GM12878 (cell line): ENCODE data around the gene SSX2IP. TPM values are rescaled to one million over a fixed set of nuclear protein-coding genes. Genes with fewer than 3 reads are reported as not detected.

Source experiments
- ATAC-seq: fragments of 200-7000 bp; cut with Tn5 transposase; 3 replicates; pipeline ENCODE4 v1.9.1; 2020; ENCODE audit warnings: mild to moderate bottlenecking, moderate library complexity
- BruUV-seq: library from RNA; stranded (reverse); fragments of 400-500 nt; replicated peaks from 2 replicates; lab custom pipeline; 2021; lab: Mats Ljungman, UMichigan
- CTCF ChIA-PET: fragments of 300-600 bp; sonication (Branson Sonifier 250); formaldehyde crosslinking; extraction: SDS; loops from one replicate; lab custom pipeline; 2021; ENCODE audit warnings: inconsistent platforms; lab: Yijun Ruan, JAX
- POLR2A ChIA-PET: fragments of 350-600 bp; formaldehyde crosslinking; extraction: SDS; loops from one replicate; lab custom pipeline; 2021; ENCODE audit warnings: inconsistent platforms; lab: Charles Lee
- RAD21 ChIA-PET: fragments of 300-600 bp; sonication (Branson Sonifier 250); formaldehyde crosslinking; loops from one replicate; lab custom pipeline; 2023; ENCODE audit warnings: antibody characterized with exemption; ENCODE audit not compliant: unreplicated experiment; lab: Charles Lee
- SMC1A ChIA-PET: fragments of 300-600 bp; sonication (Branson Sonifier 250); formaldehyde crosslinking; loops from one replicate; lab custom pipeline; 2023; ENCODE audit not compliant: unreplicated experiment, uncharacterized antibody; lab: Charles Lee
- DNase-seq: peaks from one replicate; pipeline ENCODE4 v3.0.0-alpha.2; 2011; ENCODE audit warnings: low read depth, low spot score
- FAIRE-seq: peaks from 3 replicates; lab custom pipeline; 2011; peaks lifted over from hg19 to GRCh38; lab: Jason Lieb, UNC
- H2AFZ ChIP-seq: 2 replicates; pipeline ENCODE4 v1.6.0; 2011; ENCODE audit warnings: low read depth, low read length, control low read depth; ENCODE audit not compliant: control insufficient read depth
- H3K27ac ChIP-seq: 2 replicates; pipeline ENCODE4 v1.5.1; 2011; ENCODE audit warnings: control low read depth; ENCODE audit not compliant: control insufficient read depth, insufficient read depth
- H3K27me3 ChIP-seq, 2 experiments: replicated peaks in 1 of 2; 2 replicates each; pipeline versions ENCODE4 v1.6.0 to v1.6.1; 2011; ENCODE audit warnings: low read length in 1 of 2; ENCODE audit not compliant: control insufficient read depth in 2 of 2, insufficient read depth in 2 of 2
- H3K36me3 ChIP-seq, 2 experiments: 2 replicates each; pipeline ENCODE4 v1.5.1; 2011; ENCODE audit warnings: low read length in 1 of 2; ENCODE audit not compliant: control insufficient read depth in 2 of 2, insufficient read depth in 2 of 2
- H3K4me1 ChIP-seq: 2 replicates; pipeline ENCODE4 v1.6.1; 2011; ENCODE audit warnings: mild to moderate bottlenecking, low read length, moderate library complexity, mixed read lengths; ENCODE audit not compliant: control insufficient read depth, insufficient read depth
- H3K4me2 ChIP-seq: 2 replicates; pipeline ENCODE4 v1.6.0; 2011; ENCODE audit warnings: control low read depth; ENCODE audit not compliant: control insufficient read depth, insufficient read depth
- H3K4me3 ChIP-seq: fragments of 200-600 bp; sonication (generic); 2 replicates; pipeline ENCODE4 v1.5.1; 2016
- H3K79me2 ChIP-seq: 2 replicates; pipeline ENCODE4 v1.6.0; 2011; ENCODE audit warnings: low read length; ENCODE audit not compliant: control insufficient read depth, insufficient read depth
- H3K9ac ChIP-seq: 2 replicates; pipeline ENCODE4 v1.8.0; 2011; ENCODE audit warnings: low read length, control low read depth, mixed read lengths; ENCODE audit not compliant: control insufficient read depth, insufficient read depth
- H3K9me3 ChIP-seq: replicated peaks from 3 replicates; pipeline ENCODE4 v1.5.1; 2011; ENCODE audit warnings: mild to moderate bottlenecking, low read length; ENCODE audit not compliant: control insufficient read depth, insufficient read depth
- H4K20me1 ChIP-seq: 2 replicates; pipeline ENCODE4 v1.6.0; 2011; ENCODE audit not compliant: control insufficient read depth, insufficient read depth
- FOXK2 ChIP-seq: fragments of 450-650 bp; IDR thresholded peaks from 2 replicates; pipeline ENCODE4 v1.6.1; 2017; ENCODE audit warnings: mild to moderate bottlenecking, moderate library complexity
- JUND ChIP-seq: IDR thresholded peaks from 2 replicates; pipeline ENCODE4 v1.6.1; 2012; ENCODE audit warnings: low read depth, mild to moderate bottlenecking, low read length, improper control_type of control experiment, moderate library complexity
- NFYA ChIP-seq: IDR thresholded peaks from 2 replicates; pipeline ENCODE4 v1.6.1; 2011; ENCODE audit warnings: low read depth, mild to moderate bottlenecking, low read length, improper control_type of control experiment, borderline replicate concordance
- POLR2AphosphoS2 ChIP-seq: IDR thresholded peaks from 2 replicates; pipeline ENCODE4 v1.6.1; 2011; ENCODE audit warnings: low read depth, mild to moderate bottlenecking, low read length, improper control_type of control experiment, moderate library complexity
- TAF1 ChIP-seq: IDR thresholded peaks from 2 replicates; pipeline ENCODE4 v1.6.1; 2011; ENCODE audit warnings: mild to moderate bottlenecking, low read depth, low read length, borderline replicate concordance
- WGBS: methylation state at CpG from one replicate; pipeline ENCODE4 v1.1.6; 2016; ENCODE audit warnings: low lambda C conversion rate; ENCODE audit not compliant: insufficient replicate concordance, insufficient coverage; ENCODE audit errors: missing lambda C conversion rate; 5-methylcytosine and 5-hydroxymethylcytosine counted together
- in situ Hi-C: fragments of 300-500 bp; cut with MboI; formaldehyde crosslinking; loops from 9 replicates; pipeline ENCODE4 v1.14.3; 2018; ENCODE audit warnings: mixed read lengths
- intact Hi-C: fragments of 100-400 bp; cut with micrococcal nuclease; formaldehyde crosslinking; loops from one replicate; pipeline ENCODE4 v1.14.2; 2022; ENCODE audit not compliant: unreplicated experiment
- polyA plus RNA-seq, 11 experiments: library from polyadenylated mRNA; depleted of rRNA in 4 of 11; unstranded in 6 of 11; stranded (reverse) in 5 of 11; fragments of >200 nt; fragmentation: Nextera tagmentation in 4 of 11; fragmentation: Illumina TruSeq in 1 of 11; extraction: Ambion mirVana in 4 of 11; extraction: Trizol in 1 of 11; gene quantifications; 1 replicate in 1 of 11; 2 replicates in 10 of 11; pipeline versions ENCODE4 v1.2.1 to v1.2.3, GENCODE V29; 2011 to 2016; ENCODE audit warnings: inconsistent platforms in 2 of 11, missing spikeins in 2 of 11, low read depth in 1 of 11
- total RNA-seq, 4 experiments: library from RNA; depleted of rRNA in 3 of 4; stranded (reverse); fragments of >200 nt in 3 of 4; fragmentation: Illumina TruSeq in 1 of 4; extraction: Trizol in 1 of 4; gene quantifications; 2 replicates each; pipeline versions ENCODE4 v1.2.1 to v1.2.3, GENCODE V29; 2013 to 2021
- TF ChIP-seq, protein P1 (sequence below): IDR thresholded peaks from 2 replicates; pipeline ENCODE4 v1.6.1; 2012; ENCODE audit warnings: low read depth, low read length, improper control_type of control experiment
- TF ChIP-seq, protein P2 (sequence below): fragments of 450-650 bp; IDR thresholded peaks from 2 replicates; pipeline ENCODE4 v1.6.1; 2017; ENCODE audit warnings: mild to moderate bottlenecking, low read depth, inconsistent platforms; ENCODE audit not compliant: poor library complexity, severe bottlenecking

Gene SSX2IP
- total and polyA plus RNA-seq, 10 of the 15 experiments (the other 5 are each of a cell fraction or from before 2014, with no cell fraction given) = 3.3 to 14.0 (median 10.4) TPM

DNA sequence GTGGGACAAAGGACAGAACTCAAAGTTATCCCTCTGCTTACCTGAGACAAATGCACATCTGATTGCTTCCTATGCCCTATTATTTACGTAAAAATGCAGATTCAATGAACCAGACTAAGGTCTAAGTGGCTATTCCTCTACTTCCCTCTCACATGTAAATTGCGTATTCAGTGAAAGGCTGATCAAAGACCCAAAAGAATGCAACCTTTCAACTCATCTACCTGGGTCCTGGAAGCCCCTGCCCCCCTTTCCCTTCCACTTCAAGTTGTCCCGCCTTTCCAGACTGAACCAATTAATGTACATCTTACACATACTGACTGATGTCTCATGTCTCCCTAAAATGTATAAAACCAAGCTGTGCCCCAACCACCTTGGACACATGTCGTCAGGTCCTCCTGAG lies 14.6 kb downstream of the SSX2IP start (continued):
- TF ChIP-seq TAF1 = no peak
- no peak for TF ChIP-seq FOXK2
- TF ChIP-seq POLR2AphosphoS2 = no peak

DNA sequence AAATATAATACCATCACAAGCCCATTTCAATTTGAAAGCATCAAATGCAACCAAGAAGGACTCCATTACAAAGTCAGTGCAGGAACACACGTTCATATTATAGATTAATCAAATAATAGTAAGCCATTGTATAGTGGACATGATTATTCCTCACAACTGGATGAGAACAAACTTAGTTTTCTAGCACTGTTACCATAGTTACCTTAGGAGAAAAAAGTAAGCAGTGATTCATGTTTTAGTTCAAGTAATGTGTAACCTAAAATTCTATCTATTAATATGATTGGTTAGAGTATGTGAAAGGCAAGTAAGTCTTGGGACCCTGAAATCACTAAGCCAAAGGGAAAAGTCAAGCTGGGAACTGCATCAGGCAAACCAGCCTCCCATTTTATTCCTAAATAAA lies 15.2 kb downstream of the SSX2IP start:
- CTCF ChIA-PET = interaction anchor here (1.4 to 2.0 kb wide), 4 partner anchors 14 to 97 kb away, joined by 3 to 9 read pairs (median 4); no protein-coding TSS in a partner anchor
- no peaks in the 10 kb centered on the region for H3K9me3 ChIP-seq
- H3K27ac ChIP-seq = no peak overlapping the region
- no peak for FAIRE-seq
- no peaks in the 10 kb centered on the region for H3K36me3 ChIP-seq
- no peaks in the 10 kb centered on the region for H3K27me3 ChIP-seq
- TF ChIP-seq JUND (no peak), NFYA (no peak)
- TF ChIP-seq, protein P1, sequence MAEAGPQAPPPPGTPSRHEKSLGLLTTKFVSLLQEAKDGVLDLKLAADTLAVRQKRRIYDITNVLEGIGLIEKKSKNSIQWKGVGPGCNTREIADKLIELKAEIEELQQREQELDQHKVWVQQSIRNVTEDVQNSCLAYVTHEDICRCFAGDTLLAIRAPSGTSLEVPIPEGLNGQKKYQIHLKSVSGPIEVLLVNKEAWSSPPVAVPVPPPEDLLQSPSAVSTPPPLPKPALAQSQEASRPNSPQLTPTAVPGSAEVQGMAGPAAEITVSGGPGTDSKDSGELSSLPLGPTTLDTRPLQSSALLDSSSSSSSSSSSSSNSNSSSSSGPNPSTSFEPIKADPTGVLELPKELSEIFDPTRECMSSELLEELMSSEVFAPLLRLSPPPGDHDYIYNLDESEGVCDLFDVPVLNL = no peak
- TF ChIP-seq, protein P2, sequence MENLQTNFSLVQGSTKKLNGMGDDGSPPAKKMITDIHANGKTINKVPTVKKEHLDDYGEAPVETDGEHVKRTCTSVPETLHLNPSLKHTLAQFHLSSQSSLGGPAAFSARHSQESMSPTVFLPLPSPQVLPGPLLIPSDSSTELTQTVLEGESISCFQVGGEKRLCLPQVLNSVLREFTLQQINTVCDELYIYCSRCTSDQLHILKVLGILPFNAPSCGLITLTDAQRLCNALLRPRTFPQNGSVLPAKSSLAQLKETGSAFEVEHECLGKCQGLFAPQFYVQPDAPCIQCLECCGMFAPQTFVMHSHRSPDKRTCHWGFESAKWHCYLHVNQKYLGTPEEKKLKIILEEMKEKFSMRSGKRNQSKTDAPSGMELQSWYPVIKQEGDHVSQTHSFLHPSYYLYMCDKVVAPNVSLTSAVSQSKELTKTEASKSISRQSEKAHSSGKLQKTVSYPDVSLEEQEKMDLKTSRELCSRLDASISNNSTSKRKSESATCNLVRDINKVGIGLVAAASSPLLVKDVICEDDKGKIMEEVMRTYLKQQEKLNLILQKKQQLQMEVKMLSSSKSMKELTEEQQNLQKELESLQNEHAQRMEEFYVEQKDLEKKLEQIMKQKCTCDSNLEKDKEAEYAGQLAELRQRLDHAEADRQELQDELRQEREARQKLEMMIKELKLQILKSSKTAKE = no peak
- TF ChIP-seq, all 136 proteins: peak for 0
- no peaks in the 10 kb centered on the region for H3K4me1 ChIP-seq
- H3K4me3 ChIP-seq = no peak overlapping the region
- H3K4me2 ChIP-seq = no peak overlapping the region
- POLR2A ChIA-PET = interaction anchor here (1.1 to 2.5 kb wide), 4 partner anchors 9 to 49 kb away, joined by 3 to 15 read pairs (median 4); no protein-coding TSS in a partner anchor
- WGBS = 76% methylated on average over 1 of the region's 1 CpG
- RAD21 ChIA-PET = interaction anchor here (0.9 to 1.6 kb wide), 4 partner anchors 11 to 40 kb away, joined by 3 to 5 read pairs (median 3); no protein-coding TSS in a partner anchor
- no TSS peak for BruUV-seq
- intact Hi-C loops (no loop called here), in situ Hi-C loops (no loop called here)
- no peak for DNase-seq
- no peak overlapping the region for H3K9ac ChIP-seq
- H3K79me2 ChIP-seq = no peaks in the 10 kb centered on the region
- ATAC-seq = no peak
- no peak overlapping the region for H2AFZ ChIP-seq
- no peaks in the 10 kb centered on the region for H4K20me1 ChIP-seq
- SMC1A ChIA-PET = interaction anchor here (1.3 to 3.4 kb wide), 6 partner anchors 9 to 79 kb away, joined by 3 to 18 read pairs (median 6); no protein-coding TSS in a partner anchor
